ENCODE data around the gene RANBP17.

- no peak for TF ChIP-seq CTCF (IDR thresholded peaks at IDR 0.05)
- TF ChIP-seq POLR2A (IDR thresholded peaks at IDR 0.05) = no peak
Measured at GRCh38 chr5:171242521-171242920, 380.7 kb downstream of the RANBP17 start.
